WTC11 (cell line): ENCODE measurements around the gene LRP10. TPM values are rescaled to one million over a fixed set of nuclear protein-coding genes. Genes with fewer than 3 reads are reported as not detected.

Experiments
- ATAC-seq: fragments of 200-7000 bp; cut with Tn5 transposase; 2 replicates; pipeline ENCODE4 v1.10.0; 2021; ENCODE audit warnings: mild to moderate bottlenecking, moderate library complexity
- CTCF ChIA-PET: fragments of 300-600 bp; sonication (Branson Sonifier 250); formaldehyde crosslinking; loops from one replicate; lab custom pipeline; 2021; ENCODE audit warnings: antibody characterized with exemption; lab: Charles Lee
- POLR2A ChIA-PET: fragments of 350-600 bp; sonication (Branson Sonifier 250); formaldehyde crosslinking; loops from one replicate; lab custom pipeline; 2021; ENCODE audit warnings: antibody characterized with exemption; lab: Charles Lee
- DNase-seq: peaks from one replicate; pipeline ENCODE4 v3.0.0; 2021; ENCODE audit warnings: low spot score
- H3K27ac Mint-ChIP-seq: 2 replicates; pipeline ENCODE4 v1.8.0; 2021; ENCODE audit warnings: mixed read lengths
- H3K27me3 Mint-ChIP-seq: 2 replicates; pipeline ENCODE4 v1.8.0; 2021; ENCODE audit warnings: low read depth, mild to moderate bottlenecking, moderate library complexity, mixed read lengths
- H3K36me3 Mint-ChIP-seq: 2 replicates; pipeline ENCODE4 v1.8.0; 2021; ENCODE audit warnings: mixed read lengths
- H3K4me1 Mint-ChIP-seq: 2 replicates; pipeline ENCODE4 v1.8.0; 2022; ENCODE audit warnings: mixed read lengths
- H3K4me3 Mint-ChIP-seq: 2 replicates; pipeline ENCODE4 v1.8.0; 2021; ENCODE audit warnings: mild to moderate bottlenecking, moderate library complexity, mixed read lengths
- H3K9me3 Mint-ChIP-seq: 2 replicates; pipeline ENCODE4 v1.8.0; 2021; ENCODE audit warnings: mixed read lengths
- CBFB ChIP-seq: sonication (generic); formaldehyde crosslinking; IDR thresholded peaks from 2 replicates; pipeline ENCODE4 v1.8.1; 2022; ENCODE audit warnings: mild to moderate bottlenecking, low read depth, missing genetic modification reagents
- ELF4 ChIP-seq: sonication (generic); formaldehyde crosslinking; IDR thresholded peaks from 2 replicates; pipeline ENCODE4 v1.8.1; 2022; ENCODE audit warnings: low read depth, mild to moderate bottlenecking, moderate library complexity, missing genetic modification reagents
- FOXK1 ChIP-seq: sonication (generic); formaldehyde crosslinking; IDR thresholded peaks from 2 replicates; pipeline ENCODE4 v1.8.0; 2022; ENCODE audit warnings: mild to moderate bottlenecking, moderate library complexity, missing genetic modification reagents
- FOXP1 ChIP-seq: sonication (generic); formaldehyde crosslinking; IDR thresholded peaks from 2 replicates; pipeline ENCODE4 v1.8.0; 2022; ENCODE audit warnings: missing genetic modification reagents, mild to moderate bottlenecking, moderate library complexity, borderline replicate concordance
- GABPB1 ChIP-seq: sonication (generic); formaldehyde crosslinking; IDR thresholded peaks from 2 replicates; pipeline ENCODE4 v1.8.1; 2023; ENCODE audit warnings: mild to moderate bottlenecking, missing genetic modification reagents
- JUN ChIP-seq: sonication (generic); formaldehyde crosslinking; IDR thresholded peaks from 2 replicates; pipeline ENCODE4 v1.8.0; 2023; ENCODE audit warnings: mild to moderate bottlenecking, missing genetic modification reagents
- MAX ChIP-seq: sonication (generic); formaldehyde crosslinking; IDR thresholded peaks from 2 replicates; pipeline ENCODE4 v1.8.0; 2022; ENCODE audit warnings: mild to moderate bottlenecking, missing genetic modification reagents
- NR3C1 ChIP-seq: sonication (generic); formaldehyde crosslinking; conservative IDR thresholded peaks from 2 replicates; pipeline ENCODE4 v1.8.1; 2023; ENCODE audit warnings: low read depth, mild to moderate bottlenecking, missing genetic modification reagents
- PREB ChIP-seq: sonication (generic); formaldehyde crosslinking; IDR thresholded peaks from 2 replicates; pipeline ENCODE4 v1.8.1; 2022; ENCODE audit warnings: mild to moderate bottlenecking, missing genetic modification reagents, moderate library complexity, borderline replicate concordance
- SOX15 ChIP-seq: fragments of 250-450 bp; sonication (Bioruptor Pico); IDR thresholded peaks from 2 replicates; pipeline ENCODE4 v1.9.0; 2021; ENCODE audit warnings: mild to moderate bottlenecking
- SP1 ChIP-seq: sonication (generic); formaldehyde crosslinking; conservative IDR thresholded peaks from 2 replicates; pipeline ENCODE4 v1.8.1; 2022; ENCODE audit warnings: missing genetic modification reagents
- TCF7 ChIP-seq: sonication (generic); formaldehyde crosslinking; IDR thresholded peaks from 2 replicates; pipeline ENCODE4 v1.8.0; 2022; ENCODE audit warnings: mild to moderate bottlenecking, low read depth, missing genetic modification reagents, moderate library complexity
- TP53 ChIP-seq: sonication (generic); formaldehyde crosslinking; IDR thresholded peaks from 2 replicates; pipeline ENCODE4 v1.8.1; 2023; ENCODE audit warnings: mild to moderate bottlenecking, missing genetic modification reagents
- ZBTB43 ChIP-seq: sonication (generic); formaldehyde crosslinking; IDR thresholded peaks from 2 replicates; pipeline ENCODE4 v1.8.1; 2023; ENCODE audit warnings: mild to moderate bottlenecking, missing genetic modification reagents
- ZNF121 ChIP-seq: sonication (generic); formaldehyde crosslinking; IDR thresholded peaks from 2 replicates; pipeline ENCODE4 v1.8.0; 2023; ENCODE audit warnings: missing genetic modification reagents
- ZNF263 ChIP-seq: sonication (generic); formaldehyde crosslinking; IDR thresholded peaks from 2 replicates; pipeline ENCODE4 v1.8.1; 2022; ENCODE audit warnings: low read depth, mild to moderate bottlenecking, moderate library complexity, missing genetic modification reagents
- ZNF423 ChIP-seq: fragments of 250-450 bp; sonication (Bioruptor Pico); IDR thresholded peaks from 2 replicates; pipeline ENCODE4 v2.1.2; 2022; ENCODE audit warnings: mild to moderate bottlenecking, moderate library complexity
- ZNF425 ChIP-seq: fragments of 250-450 bp; sonication (Bioruptor Pico); conservative IDR thresholded peaks from 2 replicates; pipeline ENCODE4 v1.9.0; 2021; ENCODE audit warnings: mild to moderate bottlenecking
- total RNA-seq: library from RNA; stranded (reverse); gene quantifications from 3 replicates; pipeline ENCODE4 v1.2.3, GENCODE V29; 2021
- TF ChIP-seq, protein P1 (sequence below): sonication (generic); formaldehyde crosslinking; IDR thresholded peaks from 2 replicates; pipeline ENCODE4 v1.8.1; 2023; ENCODE audit warnings: mild to moderate bottlenecking, missing genetic modification reagents
- TF ChIP-seq, protein P2 (sequence below): sonication (generic); formaldehyde crosslinking; IDR thresholded peaks from 2 replicates; pipeline ENCODE4 v1.8.1; 2023; ENCODE audit warnings: mild to moderate bottlenecking, missing genetic modification reagents, moderate library complexity

Gene LRP10
- total RNA-seq, 1 experiment from 2014 or later = 24.0 TPM

GRCh38 chr14:22841311-22841710, 30.2 kb upstream of the LRP10 start:
- no peaks in the 10 kb centered on the region for H3K9me3 Mint-ChIP-seq
- H3K4me1 Mint-ChIP-seq = peaks cover 22% of the 10 kb centered on the region
- H3K27ac Mint-ChIP-seq = 0 out of 2 replicates have a peak overlapping the region, but pooled peaks have one; percentile 10
- H3K36me3 Mint-ChIP-seq = peaks cover 42% of the 10 kb centered on the region
- no peaks in the 10 kb centered on the region; the same call in 1 of the 2 replicates for H3K27me3 Mint-ChIP-seq
- no peak for ATAC-seq
- no peak for TF ChIP-seq ZNF121
- no peak for TF ChIP-seq MAX (CRISPR knock-in tag)
- no peak for TF ChIP-seq PREB (CRISPR knock-in tag)
- TF ChIP-seq GABPB1 (CRISPR knock-in tag) = no peak
- ChIA-PET POLR2A (interaction anchor here (1.1 kb wide), 1 partner anchor 20 kb away, joined by 4 read pairs; no protein-coding TSS in a partner anchor), CTCF (interaction anchor here (1.3 to 1.6 kb wide), 4 partner anchors 12 to 271 kb away, joined by 4 to 7 read pairs (median 6); no protein-coding TSS in a partner anchor)
- no peak overlapping the region for H3K4me3 Mint-ChIP-seq
- no peak for DNase-seq

DNA sequence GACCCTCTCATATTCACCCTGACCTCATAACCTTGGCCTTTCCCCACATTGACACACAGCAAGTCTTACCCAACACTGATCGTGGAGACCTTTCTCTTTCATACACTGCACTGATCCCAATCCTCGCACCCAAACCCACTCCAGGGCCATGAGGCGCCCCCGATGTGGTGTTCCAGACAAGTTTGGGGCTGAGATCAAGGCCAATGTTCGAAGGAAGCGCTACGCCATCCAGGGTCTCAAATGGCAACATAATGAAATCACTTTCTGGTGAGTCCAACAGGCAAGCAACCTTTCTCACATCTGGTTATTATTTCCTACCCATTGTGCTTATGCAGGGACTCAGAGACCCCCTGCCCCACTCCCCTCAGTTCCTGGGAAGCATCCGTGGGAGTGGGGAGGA, 29.8 kb upstream of the LRP10 start:
- Mint-ChIP-seq H3K9me3 (no peaks in the 10 kb centered on the region), H3K4me1 (peaks cover 22% of the 10 kb centered on the region), H3K27ac (0 out of 2 replicates have a peak overlapping the region, but pooled peaks have one; percentile 10), H3K4me3 (no peak overlapping the region), H3K27me3 (no peaks in the 10 kb centered on the region; the same call in 1 of the 2 replicates), H3K36me3 (peaks cover 44% of the 10 kb centered on the region)
- ChIA-PET CTCF (interaction anchor here (1.4 kb wide), 1 partner anchor 19 kb away, joined by 7 read pairs; no protein-coding TSS in a partner anchor), POLR2A (no interaction called here)
- TF ChIP-seq ZNF425 (CRISPR knock-in tag) (no peak), TCF7 (CRISPR knock-in tag) (no peak), NR3C1 (CRISPR knock-in tag) (no peak), CBFB (CRISPR knock-in tag) (no peak), MAX (CRISPR knock-in tag) (no peak), FOXP1 (CRISPR knock-in tag) (no peak), ZNF263 (CRISPR knock-in tag) (no peak), ELF4 (no peak), ZBTB43 (CRISPR knock-in tag) (no peak), SP1 (CRISPR knock-in tag) (no peak), SOX15 (CRISPR knock-in tag) (no peak), PREB (CRISPR knock-in tag) (no peak), TP53 (no peak), JUN (CRISPR knock-in tag) (no peak), ZNF423 (CRISPR knock-in tag) (no peak), FOXK1 (CRISPR knock-in tag) (no peak)
- TF ChIP-seq, protein P1, sequence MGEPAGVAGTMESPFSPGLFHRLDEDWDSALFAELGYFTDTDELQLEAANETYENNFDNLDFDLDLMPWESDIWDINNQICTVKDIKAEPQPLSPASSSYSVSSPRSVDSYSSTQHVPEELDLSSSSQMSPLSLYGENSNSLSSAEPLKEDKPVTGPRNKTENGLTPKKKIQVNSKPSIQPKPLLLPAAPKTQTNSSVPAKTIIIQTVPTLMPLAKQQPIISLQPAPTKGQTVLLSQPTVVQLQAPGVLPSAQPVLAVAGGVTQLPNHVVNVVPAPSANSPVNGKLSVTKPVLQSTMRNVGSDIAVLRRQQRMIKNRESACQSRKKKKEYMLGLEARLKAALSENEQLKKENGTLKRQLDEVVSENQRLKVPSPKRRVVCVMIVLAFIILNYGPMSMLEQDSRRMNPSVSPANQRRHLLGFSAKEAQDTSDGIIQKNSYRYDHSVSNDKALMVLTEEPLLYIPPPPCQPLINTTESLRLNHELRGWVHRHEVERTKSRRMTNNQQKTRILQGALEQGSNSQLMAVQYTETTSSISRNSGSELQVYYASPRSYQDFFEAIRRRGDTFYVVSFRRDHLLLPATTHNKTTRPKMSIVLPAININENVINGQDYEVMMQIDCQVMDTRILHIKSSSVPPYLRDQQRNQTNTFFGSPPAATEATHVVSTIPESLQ = no peak
- TF ChIP-seq, protein P2, sequence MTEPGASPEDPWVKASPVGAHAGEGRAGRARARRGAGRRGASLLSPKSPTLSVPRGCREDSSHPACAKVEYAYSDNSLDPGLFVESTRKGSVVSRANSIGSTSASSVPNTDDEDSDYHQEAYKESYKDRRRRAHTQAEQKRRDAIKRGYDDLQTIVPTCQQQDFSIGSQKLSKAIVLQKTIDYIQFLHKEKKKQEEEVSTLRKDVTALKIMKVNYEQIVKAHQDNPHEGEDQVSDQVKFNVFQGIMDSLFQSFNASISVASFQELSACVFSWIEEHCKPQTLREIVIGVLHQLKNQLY (CRISPR knock-in tag) = no peak
- no peak for DNase-seq
- ATAC-seq = no peak
